ENCODE results near the gene PCP4L1. TPM values are rescaled to one million over a fixed set of nuclear protein-coding genes. Genes with fewer than 3 reads are reported as not detected.

Gene PCP4L1
- under 1 TPM in 2 of 7 donors, not detected in 5; 0.20 to 0.26 TPM for total RNA-seq
- under 1 TPM in 2 of 3 donors, not detected in 1; 0.19 to 0.20 TPM for polyA plus RNA-seq
- long read RNA-seq, donor 1 = 0 reads
- long read RNA-seq, donor 2 = 0 reads

DNA sequence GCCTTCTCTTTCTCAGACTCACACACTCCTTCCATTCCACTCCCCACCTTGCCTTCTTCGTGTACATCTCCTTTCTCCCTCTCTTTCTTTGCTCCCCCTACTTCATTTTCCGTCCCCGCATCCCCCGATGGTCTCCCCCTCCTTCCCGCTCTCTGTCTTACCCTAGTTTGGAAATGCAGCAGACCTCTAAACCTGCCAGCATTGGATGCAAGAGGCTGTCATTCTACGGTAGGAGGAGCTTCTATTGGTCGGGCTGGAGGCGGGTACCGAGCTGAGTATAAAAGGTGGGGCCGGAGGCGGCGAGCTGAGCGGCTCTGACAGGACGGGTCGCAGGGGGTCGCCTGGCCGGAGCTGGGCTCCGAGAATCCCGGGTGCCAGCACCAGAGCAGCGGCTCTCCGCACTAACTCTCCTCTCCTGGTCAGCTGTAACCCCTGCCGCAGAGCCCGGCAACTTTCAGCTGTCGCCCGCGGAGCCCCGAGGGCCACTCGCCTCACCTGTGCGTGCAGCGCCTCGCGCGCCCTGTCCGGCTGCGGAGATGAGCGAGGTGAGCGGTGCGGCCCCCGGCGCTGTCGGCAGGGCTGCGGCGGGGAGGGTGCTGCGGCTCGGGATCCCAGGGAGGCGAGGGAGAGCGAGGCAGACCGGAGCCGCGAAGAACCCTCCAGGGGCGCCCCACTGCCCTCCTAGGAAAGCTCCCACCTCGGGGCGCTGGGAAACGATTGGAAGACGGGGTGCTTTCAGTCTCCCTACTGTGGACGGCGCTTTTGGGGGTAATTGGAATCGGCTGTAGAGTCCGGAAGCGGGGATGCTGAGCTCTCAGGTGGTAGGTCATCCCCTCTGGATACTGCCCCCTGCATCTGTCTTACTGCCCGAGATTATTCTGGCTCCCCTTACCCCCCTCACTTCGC, at the start of gene PCP4L1:
TSS of gene PCP4L1 (plus strand) at position 307 of the 906 bp plus-strand sequence. CDS start at position 537, 230 bp downstream.
- intact Hi-C loops (cut with DNase I; ENCODE audit: low total_unique reads) = no loop called here
- WGBS, 5 donors = 3 to 7% (median 5%) methylated on average over 45 to 62 of the region's 62 CpGs
- H3K4me3 ChIP-seq = peak within 1 kb of the TSS; percentile 27 to 67 (median 35)
- TF ChIP-seq POLR2A (IDR thresholded peaks at IDR 0.05) (no peak), POLR2AphosphoS5 (IDR thresholded peaks at IDR 0.05) (no peak)
- TF ChIP-seq, protein P1, sequence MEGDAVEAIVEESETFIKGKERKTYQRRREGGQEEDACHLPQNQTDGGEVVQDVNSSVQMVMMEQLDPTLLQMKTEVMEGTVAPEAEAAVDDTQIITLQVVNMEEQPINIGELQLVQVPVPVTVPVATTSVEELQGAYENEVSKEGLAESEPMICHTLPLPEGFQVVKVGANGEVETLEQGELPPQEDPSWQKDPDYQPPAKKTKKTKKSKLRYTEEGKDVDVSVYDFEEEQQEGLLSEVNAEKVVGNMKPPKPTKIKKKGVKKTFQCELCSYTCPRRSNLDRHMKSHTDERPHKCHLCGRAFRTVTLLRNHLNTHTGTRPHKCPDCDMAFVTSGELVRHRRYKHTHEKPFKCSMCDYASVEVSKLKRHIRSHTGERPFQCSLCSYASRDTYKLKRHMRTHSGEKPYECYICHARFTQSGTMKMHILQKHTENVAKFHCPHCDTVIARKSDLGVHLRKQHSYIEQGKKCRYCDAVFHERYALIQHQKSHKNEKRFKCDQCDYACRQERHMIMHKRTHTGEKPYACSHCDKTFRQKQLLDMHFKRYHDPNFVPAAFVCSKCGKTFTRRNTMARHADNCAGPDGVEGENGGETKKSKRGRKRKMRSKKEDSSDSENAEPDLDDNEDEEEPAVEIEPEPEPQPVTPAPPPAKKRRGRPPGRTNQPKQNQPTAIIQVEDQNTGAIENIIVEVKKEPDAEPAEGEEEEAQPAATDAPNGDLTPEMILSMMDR (IDR thresholded peaks at IDR 0.05 in 8 of 11, conservative IDR thresholded peaks at IDR 0.05 in 3 of 11) = no peak
- no peak within 1 kb of the TSS for H3K27ac ChIP-seq
- DNase-seq = peak; percentile 73
- H3K36me3 ChIP-seq = no peaks in the 10 kb centered on the region
- H3K4me1 ChIP-seq = peaks cover 0 to 16% (median 12%) of the 10 kb centered on the region in 6 donors
- peaks cover 0 to 22% (median 17%) of the 10 kb centered on the region in 8 donors for H3K9me3 ChIP-seq
- peaks cover 4 to 60% (median 31%) of the 10 kb centered on the region in 7 donors for H3K27me3 ChIP-seq (replicated peaks in 1 of 7)

DNA sequence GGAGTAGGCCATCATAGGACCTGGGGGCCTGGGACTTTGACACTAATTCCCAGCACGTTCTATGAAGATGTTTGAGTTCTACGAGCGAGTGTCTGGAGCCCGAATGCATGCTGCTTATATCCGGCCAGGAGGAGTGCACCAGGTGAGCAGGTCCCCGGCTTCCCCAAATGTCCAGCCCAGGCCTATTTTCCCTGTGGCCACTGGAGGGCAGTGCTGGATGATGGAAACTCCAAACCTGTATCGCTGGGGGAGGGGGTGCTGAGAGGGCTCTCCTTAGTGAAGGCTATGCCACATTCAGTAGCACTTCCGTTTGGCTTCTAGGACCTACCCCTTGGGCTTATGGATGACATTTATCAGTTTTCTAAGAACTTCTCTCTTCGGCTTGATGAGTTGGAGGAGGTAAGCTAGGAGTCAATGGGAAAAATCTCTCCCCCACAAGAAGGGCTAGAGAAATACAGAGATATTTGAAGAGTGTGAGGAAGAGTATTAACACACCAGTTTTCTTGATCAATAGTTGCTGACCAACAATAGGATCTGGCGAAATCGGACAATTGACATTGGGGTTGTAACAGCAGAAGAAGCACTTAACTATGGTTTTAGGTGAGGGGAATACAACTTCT, 48.6 kb upstream of the PCP4L1 start:
- Histone ChIP-seq H3K4me1 (peaks cover 21 to 76% (median 41%) of the 10 kb centered on the region in 6 donors), H3K27ac (peak overlapping the region in 6 of 8 donors; percentile 6 to 97 (median 84)), H3K27me3 (replicated peaks in 1 of 7) (no peaks in the 10 kb centered on the region), H3K9me3 (no peaks in the 10 kb centered on the region), H3K36me3 (peaks cover 16 to 100% (median 93%) of the 10 kb centered on the region in 6 donors), H3K4me3 (no peak overlapping the region)
- TF ChIP-seq POLR2A (IDR thresholded peaks at IDR 0.05) (no peak), POLR2AphosphoS5 (IDR thresholded peaks at IDR 0.05) (peak in 1 of 3 donors; percentile 70)
- TF ChIP-seq, protein P1 (IDR thresholded peaks at IDR 0.05 in 8 of 11, conservative IDR thresholded peaks at IDR 0.05 in 3 of 11) = peak; percentile 77 to 93 (median 88)
- peak; percentile 90 for DNase-seq
- 40 to 45% (median 43%) methylated on average over 11 of the region's 11 CpGs for WGBS, 5 donors
- intact Hi-C loops (cut with DNase I; ENCODE audit: low total_unique reads) = no loop called here

DNA sequence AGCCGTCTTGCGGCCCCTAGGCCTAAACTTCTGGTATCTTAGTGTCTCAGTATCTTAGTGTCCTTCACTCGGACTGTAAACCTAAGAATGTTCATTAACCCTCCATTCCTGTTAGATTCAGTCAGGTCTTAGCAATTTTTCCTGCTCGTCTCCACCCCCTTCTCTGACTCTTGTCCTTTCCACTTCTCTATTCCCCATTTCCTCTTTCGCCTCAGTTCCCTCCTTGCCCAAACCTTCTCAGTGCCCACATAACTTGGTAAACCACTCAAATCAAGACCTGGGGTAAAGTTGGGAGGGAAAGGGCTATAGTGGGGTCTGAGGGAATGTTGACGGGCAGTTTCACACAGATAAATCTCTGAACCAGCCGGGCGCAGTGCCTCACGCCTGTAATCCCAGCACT, 44.2 kb upstream of the PCP4L1 start:
- no peak for DNase-seq
- TF ChIP-seq, protein P1 (IDR thresholded peaks at IDR 0.05 in 8 of 11, conservative IDR thresholded peaks at IDR 0.05 in 3 of 11) = no peak
- TF ChIP-seq POLR2AphosphoS5 (IDR thresholded peaks at IDR 0.05) = peak in 1 of 3 donors; percentile 55
- intact Hi-C loops (cut with DNase I; ENCODE audit: low total_unique reads) = no loop called here
- Histone ChIP-seq H3K4me3 (peak overlapping the region in 6 of 8 donors; percentile 4 to 68 (median 44)), H3K27me3 (replicated peaks in 1 of 7) (no peaks in the 10 kb centered on the region), H3K36me3 (peaks cover 16 to 75% (median 57%) of the 10 kb centered on the region in 6 donors), H3K9me3 (no peaks in the 10 kb centered on the region), H3K4me1 (peaks cover 6 to 73% (median 32%) of the 10 kb centered on the region in 6 donors), H3K27ac (peak overlapping the region in 7 of 8 donors; percentile 78 to 95 (median 91))
- 72 to 92% (median 76%) methylated on average over 9 of the region's 9 CpGs for WGBS, 5 donors

All from spleen (tissue), 13 donors.